OCI-LY1 (cell line): ENCODE data around the gene PRPS2.

ENCODE experiments used
- H2AFZ ChIP-seq: fragments of 200-600 bp; sonication (generic), shearing (Covaris generic); 2 replicates; pipeline ENCODE4 v1.6.0; 2014; ENCODE audit warnings: antibody characterized with exemption, mild to moderate bottlenecking, low read length
- H3F3A ChIP-seq: fragments of 200-600 bp; sonication (generic), shearing (Covaris generic); 2 replicates; pipeline ENCODE4 v1.6.0; 2014; ENCODE audit warnings: mild to moderate bottlenecking, antibody characterized with exemption, low read length, moderate library complexity; ENCODE audit not compliant: insufficient read depth
- H3K27ac ChIP-seq: fragments of 200-600 bp; sonication (generic); 2 replicates; pipeline ENCODE4 v1.5.1; 2014; ENCODE audit warnings: low read length, mixed run types, mild to moderate bottlenecking, low read depth; ENCODE audit not compliant: poor library complexity, severe bottlenecking
- H3K27me3 ChIP-seq: fragments of 200-600 bp; sonication (generic); 2 replicates; pipeline ENCODE4 v1.6.0; 2014; ENCODE audit warnings: antibody characterized with exemption, mild to moderate bottlenecking, low read length, moderate library complexity; ENCODE audit not compliant: insufficient read depth
- H3K36me3 ChIP-seq: fragments of 200-600 bp; sonication (generic); 2 replicates; pipeline ENCODE4 v1.6.1; 2014; ENCODE audit warnings: mild to moderate bottlenecking, antibody characterized with exemption, low read length, moderate library complexity, mixed read lengths; ENCODE audit not compliant: insufficient read depth
- H3K4me1 ChIP-seq: fragments of 200-600 bp; sonication (generic); 2 replicates; pipeline ENCODE4 v1.5.1; 2014; ENCODE audit warnings: mild to moderate bottlenecking, low read length, moderate library complexity; ENCODE audit not compliant: insufficient read depth, severe bottlenecking
- H3K4me2 ChIP-seq: fragments of 200-600 bp; sonication (generic), shearing (Covaris generic); 2 replicates; pipeline ENCODE4 v1.6.1; 2014; ENCODE audit warnings: low read length
- H3K4me3 ChIP-seq: fragments of 200-600 bp; sonication (generic); 2 replicates; pipeline ENCODE4 v1.5.1; 2014; ENCODE audit warnings: low read length, low read depth, mild to moderate bottlenecking, mixed read lengths; ENCODE audit not compliant: poor library complexity, severe bottlenecking
- H3K79me2 ChIP-seq: fragments of 200-600 bp; shearing (Covaris generic); 2 replicates; pipeline ENCODE4 v1.6.1; 2016; ENCODE audit warnings: mixed run types, low read length, mixed read lengths; ENCODE audit not compliant: insufficient read depth
- H3K9ac ChIP-seq: fragments of 200-600 bp; sonication (generic), shearing (Covaris generic); 2 replicates; pipeline ENCODE4 v1.6.1; 2014; ENCODE audit warnings: mild to moderate bottlenecking, low read length, mixed read lengths
- H3K9me2 ChIP-seq: fragments of 200-600 bp; sonication (generic), shearing (Covaris generic); 2 replicates; pipeline ENCODE4 v1.6.1; 2014; ENCODE audit warnings: low read depth, mild to moderate bottlenecking, low read length, mixed read lengths
- H3K9me3 ChIP-seq: fragments of 200-600 bp; shearing (Covaris generic); 2 replicates; pipeline ENCODE4 v1.6.1; 2014; ENCODE audit warnings: low read length, mixed read lengths
- H4K20me1 ChIP-seq: fragments of 200-600 bp; sonication (generic), shearing (Covaris generic); 2 replicates; pipeline ENCODE4 v1.6.0; 2016; ENCODE audit warnings: mild to moderate bottlenecking, low read length; ENCODE audit not compliant: insufficient read depth
- EZH2 ChIP-seq: fragments of 200-600 bp; sonication (generic), shearing (Covaris generic); IDR thresholded peaks from 2 replicates; pipeline ENCODE4 v1.8.0; 2017; ENCODE audit warnings: borderline replicate concordance, mixed run types, mild to moderate bottlenecking, antibody characterized with exemption, low read length, moderate library complexity, mixed read lengths
- TF ChIP-seq, protein P1 (sequence below): fragments of 200-600 bp; sonication (generic), shearing (Covaris generic); IDR thresholded peaks from 2 replicates; pipeline ENCODE4 v1.5.1; 2017; ENCODE audit warnings: mild to moderate bottlenecking, antibody characterized with exemption, low read length, moderate library complexity, mixed read lengths

Gene PRPS2

DNA sequence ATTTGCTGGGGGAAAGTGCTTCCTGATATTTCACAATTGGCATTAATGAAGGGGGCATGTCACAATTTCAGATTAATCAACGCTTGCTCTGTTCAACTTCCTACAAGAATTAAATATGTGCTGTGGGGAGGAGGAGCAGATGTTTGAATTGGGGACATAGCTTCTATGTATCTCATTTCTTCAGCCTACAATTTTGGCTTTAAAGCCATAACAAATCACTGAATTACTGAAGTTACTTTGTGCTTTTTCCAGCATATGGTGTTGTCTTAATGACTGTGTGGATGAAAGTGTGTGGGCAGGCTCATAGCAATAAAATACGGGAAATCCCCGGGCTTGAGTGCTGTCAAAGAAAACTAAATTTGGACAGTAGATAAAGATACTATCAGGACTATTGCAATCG lies 76.5 kb downstream of the PRPS2 start:
- H3K9me3 ChIP-seq: no peaks in the 10 kb centered on the region
- peak overlapping the region; percentile 59 for H3K27ac ChIP-seq
- H3K4me3 ChIP-seq: peak overlapping the region; percentile 42
- no peaks in the 10 kb centered on the region for H4K20me1 ChIP-seq
- no peaks in the 10 kb centered on the region for H3K9me2 ChIP-seq
- H3K4me1 ChIP-seq: peaks cover 42% of the 10 kb centered on the region
- H3K9ac ChIP-seq: peak overlapping the region; percentile 49; the same call in 1 of the 2 replicates
- H3K4me2 ChIP-seq: peak overlapping the region; percentile 67
- H2AFZ ChIP-seq: no peak overlapping the region
- no peaks in the 10 kb centered on the region for H3K36me3 ChIP-seq
- H3K27me3 ChIP-seq: no peaks in the 10 kb centered on the region
- no peaks in the 10 kb centered on the region for H3K79me2 ChIP-seq
- H3F3A ChIP-seq: no peaks in the 10 kb centered on the region
- TF ChIP-seq, protein P1, sequence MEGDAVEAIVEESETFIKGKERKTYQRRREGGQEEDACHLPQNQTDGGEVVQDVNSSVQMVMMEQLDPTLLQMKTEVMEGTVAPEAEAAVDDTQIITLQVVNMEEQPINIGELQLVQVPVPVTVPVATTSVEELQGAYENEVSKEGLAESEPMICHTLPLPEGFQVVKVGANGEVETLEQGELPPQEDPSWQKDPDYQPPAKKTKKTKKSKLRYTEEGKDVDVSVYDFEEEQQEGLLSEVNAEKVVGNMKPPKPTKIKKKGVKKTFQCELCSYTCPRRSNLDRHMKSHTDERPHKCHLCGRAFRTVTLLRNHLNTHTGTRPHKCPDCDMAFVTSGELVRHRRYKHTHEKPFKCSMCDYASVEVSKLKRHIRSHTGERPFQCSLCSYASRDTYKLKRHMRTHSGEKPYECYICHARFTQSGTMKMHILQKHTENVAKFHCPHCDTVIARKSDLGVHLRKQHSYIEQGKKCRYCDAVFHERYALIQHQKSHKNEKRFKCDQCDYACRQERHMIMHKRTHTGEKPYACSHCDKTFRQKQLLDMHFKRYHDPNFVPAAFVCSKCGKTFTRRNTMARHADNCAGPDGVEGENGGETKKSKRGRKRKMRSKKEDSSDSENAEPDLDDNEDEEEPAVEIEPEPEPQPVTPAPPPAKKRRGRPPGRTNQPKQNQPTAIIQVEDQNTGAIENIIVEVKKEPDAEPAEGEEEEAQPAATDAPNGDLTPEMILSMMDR: no peak
- TF ChIP-seq EZH2: no peak

- H3K9me3 ChIP-seq: no peaks in the 10 kb centered on the region
- H3K9ac ChIP-seq: no peak overlapping the region
- TF ChIP-seq EZH2: no peak
- TF ChIP-seq, protein P1: no peak
- peak overlapping the region; percentile 67 for H3K4me2 ChIP-seq
- no peaks in the 10 kb centered on the region for H3K79me2 ChIP-seq
- peak overlapping the region; percentile 42 for H3K4me3 ChIP-seq
- H3K36me3 ChIP-seq: no peaks in the 10 kb centered on the region
- no peaks in the 10 kb centered on the region for H3K9me2 ChIP-seq
- peak overlapping the region; percentile 59 for H3K27ac ChIP-seq
- H3K27me3 ChIP-seq: no peaks in the 10 kb centered on the region
- no peak overlapping the region for H2AFZ ChIP-seq
- H3K4me1 ChIP-seq: peaks cover 42% of the 10 kb centered on the region
- H4K20me1 ChIP-seq: no peaks in the 10 kb centered on the region
- no peaks in the 10 kb centered on the region for H3F3A ChIP-seq
Observed at GRCh38 chrX:12868747-12869146, 77.5 kb downstream of the PRPS2 start.

DNA sequence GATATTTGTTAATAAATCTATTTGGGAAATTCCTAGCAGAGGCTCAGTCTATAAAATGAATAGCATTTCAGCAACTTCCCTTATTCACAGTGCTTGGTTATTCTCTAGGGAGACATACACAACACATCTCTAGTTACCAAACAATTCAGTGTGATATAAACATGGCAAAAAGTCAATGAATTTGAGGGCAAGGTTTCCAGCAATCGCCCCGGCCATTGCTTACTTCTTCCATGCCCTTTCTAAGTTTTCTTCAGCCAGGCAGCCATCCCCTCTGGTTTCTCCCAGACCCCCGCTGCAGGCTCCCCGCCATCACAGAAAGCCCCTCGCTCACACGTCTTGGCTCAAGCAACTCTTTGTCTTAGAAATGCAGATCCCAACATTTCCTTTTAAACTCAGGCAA lies 80.0 kb downstream of the PRPS2 start:
- no peaks in the 10 kb centered on the region for H4K20me1 ChIP-seq
- no peaks in the 10 kb centered on the region for H3K9me2 ChIP-seq
- H3K27ac ChIP-seq: no peak overlapping the region
- no peak overlapping the region for H2AFZ ChIP-seq
- H3K79me2 ChIP-seq: no peaks in the 10 kb centered on the region
- no peaks in the 10 kb centered on the region for H3K27me3 ChIP-seq
- no peaks in the 10 kb centered on the region for H3K36me3 ChIP-seq
- H3K4me3 ChIP-seq: no peak overlapping the region
- no peaks in the 10 kb centered on the region for H3F3A ChIP-seq
- peaks cover 41% of the 10 kb centered on the region for H3K4me1 ChIP-seq
- no peaks in the 10 kb centered on the region for H3K9me3 ChIP-seq
- TF ChIP-seq, protein P1: no peak
- no peak for TF ChIP-seq EZH2
- H3K4me2 ChIP-seq: 0 out of 2 replicates have a peak overlapping the region, but pooled peaks have one; percentile 12
- H3K9ac ChIP-seq: no peak overlapping the region
